Panc1 (cell line): ENCODE results near the gene NR3C1. TPM values are rescaled to one million over a fixed set of nuclear protein-coding genes. Genes with fewer than 3 reads are reported as not detected.

ENCODE experiments used
- ATAC-seq: fragments of 200-7000 bp; cut with Tn5 transposase; 2 replicates; pipeline ENCODE4 v1.9.1; 2020; ENCODE audit warnings: mild to moderate bottlenecking, moderate library complexity
- BruUV-seq: library from RNA; stranded (reverse); fragments of 400-500 nt; replicated peaks from 2 replicates; lab custom pipeline; 2021; lab: Mats Ljungman, UMichigan
- CTCF ChIA-PET: fragments of 300-600 bp; sonication (Branson Sonifier 250); formaldehyde crosslinking; loops from one replicate; lab custom pipeline; 2022; ENCODE audit warnings: antibody characterized with exemption; lab: Charles Lee
- POLR2A ChIA-PET: fragments of 300-600 bp; sonication (Branson Sonifier 250); formaldehyde crosslinking; loops from one replicate; lab custom pipeline; 2022; ENCODE audit warnings: antibody characterized with exemption; lab: Charles Lee
- DNase-seq: peaks from one replicate; pipeline ENCODE4 v3.0.0-alpha.2; 2010; ENCODE audit warnings: low read depth, low spot score
- H3K27ac ChIP-seq: 2 replicates; pipeline ENCODE4 v1.5.1; 2011; ENCODE audit warnings: mild to moderate bottlenecking, low read length, inconsistent platforms
- H3K27me3 ChIP-seq: fragments of 200-500 bp; sonication (Bioruptor generic); 2 replicates; pipeline ENCODE4 v1.6.0; 2014; ENCODE audit warnings: low read length, inconsistent platforms; ENCODE audit not compliant: control insufficient read depth, insufficient read depth
- H3K36me3 ChIP-seq: fragments of 200-500 bp; sonication (Bioruptor generic); 2 replicates; pipeline ENCODE4 v1.5.1; 2014; ENCODE audit warnings: inconsistent platforms, mild to moderate bottlenecking, low read length, moderate library complexity; ENCODE audit not compliant: control insufficient read depth, insufficient read depth
- H3K4me1 ChIP-seq: 2 replicates; pipeline ENCODE4 v1.5.1; 2011; ENCODE audit warnings: inconsistent platforms, mild to moderate bottlenecking, low read length, moderate library complexity; ENCODE audit not compliant: control insufficient read depth, insufficient read depth
- H3K4me3 ChIP-seq, 2 experiments: 2 replicates each; pipeline ENCODE4 v1.5.1; 2011 to 2012; ENCODE audit warnings: low read depth in 2 of 2, low read length in 2 of 2, mild to moderate bottlenecking in 2 of 2, inconsistent platforms in 1 of 2, moderate library complexity in 1 of 2
- H3K9me3 ChIP-seq: fragments of 200-500 bp; sonication (Bioruptor generic); 2 replicates; pipeline ENCODE4 v1.5.1; 2014; ENCODE audit warnings: low read depth, mild to moderate bottlenecking, inconsistent platforms, low read length, moderate library complexity; ENCODE audit not compliant: control insufficient read depth, insufficient read depth
- POLR2AphosphoS5 ChIP-seq: IDR thresholded peaks from 2 replicates; pipeline ENCODE4 v1.6.1; 2012; ENCODE audit warnings: mild to moderate bottlenecking, low read depth, low read length, moderate library complexity
- SIN3A ChIP-seq: IDR thresholded peaks from 2 replicates; pipeline ENCODE4 v1.6.1; 2012; ENCODE audit warnings: low read depth, mild to moderate bottlenecking, low read length, moderate library complexity, borderline replicate concordance; ENCODE audit not compliant: insufficient read depth
- TCF7L2 ChIP-seq: IDR thresholded peaks from 2 replicates; pipeline ENCODE4 v1.6.1; 2011; ENCODE audit warnings: mild to moderate bottlenecking, low read depth, low read length, inconsistent platforms
- in situ Hi-C: cut with HindIII; loops from 2 replicates; pipeline ENCODE4 v1.10.0; 2016; ENCODE audit warnings: low sequenced_read_pairs, low pct_unique_long_range_greater_than_20kb
- intact Hi-C: fragments of 100-400 bp; cut with micrococcal nuclease; formaldehyde crosslinking; loops from one replicate; pipeline ENCODE4 v1.10.0; 2022; ENCODE audit not compliant: unreplicated experiment
- total RNA-seq: library from RNA; stranded (reverse); gene quantifications from one replicate; pipeline ENCODE4 v1.2.1, GENCODE V29; 2021; ENCODE audit not compliant: unreplicated experiment
- TF ChIP-seq, protein P1 (sequence below), 2 experiments: IDR thresholded peaks; 2 replicates each; pipeline ENCODE4 v1.6.1; 2011 to 2012; ENCODE audit warnings: low read depth in 2 of 2, control low read depth in 1 of 2, low read length in 1 of 2, mild to moderate bottlenecking in 1 of 2, moderate library complexity in 1 of 2; ENCODE audit not compliant: insufficient read depth in 1 of 2
- TF ChIP-seq, protein P2 (sequence below): fragments of 450-650 bp; IDR thresholded peaks from 2 replicates; pipeline ENCODE4 v1.5.1; 2017; ENCODE audit warnings: mild to moderate bottlenecking

NR3C1 gene
- total RNA-seq, 1 experiment from 2014 or later: 52.6 TPM

DNA sequence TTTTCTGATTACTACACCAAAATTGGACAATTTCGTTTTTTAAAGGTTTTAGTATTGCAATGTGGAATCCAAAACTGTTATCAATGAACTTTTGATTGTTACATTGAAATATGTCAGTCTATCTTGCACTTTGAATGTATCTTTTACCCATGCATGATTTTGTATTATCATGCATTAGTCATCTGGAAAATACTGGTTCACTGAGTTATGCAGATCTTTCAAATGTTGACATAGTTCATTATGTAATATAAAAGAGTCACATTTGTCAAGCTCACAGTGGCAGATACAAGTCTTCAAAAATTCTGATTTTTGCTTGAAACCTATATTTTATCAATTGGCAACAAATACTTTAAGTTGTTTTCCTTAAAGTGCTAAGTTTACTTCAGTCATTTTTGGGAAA, 85.2 kb downstream of the NR3C1 start:
- H3K4me1 ChIP-seq: peaks cover 33% of the 10 kb centered on the region
- H3K9me3 ChIP-seq: no peaks in the 10 kb centered on the region
- ChIA-PET CTCF (no interaction called here), POLR2A (no interaction called here)
- no TSS peak for BruUV-seq
- H3K27ac ChIP-seq: no peak overlapping the region
- H3K27me3 ChIP-seq: no peaks in the 10 kb centered on the region
- TF ChIP-seq, protein P1, sequence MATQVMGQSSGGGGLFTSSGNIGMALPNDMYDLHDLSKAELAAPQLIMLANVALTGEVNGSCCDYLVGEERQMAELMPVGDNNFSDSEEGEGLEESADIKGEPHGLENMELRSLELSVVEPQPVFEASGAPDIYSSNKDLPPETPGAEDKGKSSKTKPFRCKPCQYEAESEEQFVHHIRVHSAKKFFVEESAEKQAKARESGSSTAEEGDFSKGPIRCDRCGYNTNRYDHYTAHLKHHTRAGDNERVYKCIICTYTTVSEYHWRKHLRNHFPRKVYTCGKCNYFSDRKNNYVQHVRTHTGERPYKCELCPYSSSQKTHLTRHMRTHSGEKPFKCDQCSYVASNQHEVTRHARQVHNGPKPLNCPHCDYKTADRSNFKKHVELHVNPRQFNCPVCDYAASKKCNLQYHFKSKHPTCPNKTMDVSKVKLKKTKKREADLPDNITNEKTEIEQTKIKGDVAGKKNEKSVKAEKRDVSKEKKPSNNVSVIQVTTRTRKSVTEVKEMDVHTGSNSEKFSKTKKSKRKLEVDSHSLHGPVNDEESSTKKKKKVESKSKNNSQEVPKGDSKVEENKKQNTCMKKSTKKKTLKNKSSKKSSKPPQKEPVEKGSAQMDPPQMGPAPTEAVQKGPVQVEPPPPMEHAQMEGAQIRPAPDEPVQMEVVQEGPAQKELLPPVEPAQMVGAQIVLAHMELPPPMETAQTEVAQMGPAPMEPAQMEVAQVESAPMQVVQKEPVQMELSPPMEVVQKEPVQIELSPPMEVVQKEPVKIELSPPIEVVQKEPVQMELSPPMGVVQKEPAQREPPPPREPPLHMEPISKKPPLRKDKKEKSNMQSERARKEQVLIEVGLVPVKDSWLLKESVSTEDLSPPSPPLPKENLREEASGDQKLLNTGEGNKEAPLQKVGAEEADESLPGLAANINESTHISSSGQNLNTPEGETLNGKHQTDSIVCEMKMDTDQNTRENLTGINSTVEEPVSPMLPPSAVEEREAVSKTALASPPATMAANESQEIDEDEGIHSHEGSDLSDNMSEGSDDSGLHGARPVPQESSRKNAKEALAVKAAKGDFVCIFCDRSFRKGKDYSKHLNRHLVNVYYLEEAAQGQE (IDR thresholded peaks at IDR 0.05; ENCODE audit: insufficient read depth in 1 of 2, low read depth in 2 of 2, low read length in 1 of 2): no peak
- TF ChIP-seq, protein P2, sequence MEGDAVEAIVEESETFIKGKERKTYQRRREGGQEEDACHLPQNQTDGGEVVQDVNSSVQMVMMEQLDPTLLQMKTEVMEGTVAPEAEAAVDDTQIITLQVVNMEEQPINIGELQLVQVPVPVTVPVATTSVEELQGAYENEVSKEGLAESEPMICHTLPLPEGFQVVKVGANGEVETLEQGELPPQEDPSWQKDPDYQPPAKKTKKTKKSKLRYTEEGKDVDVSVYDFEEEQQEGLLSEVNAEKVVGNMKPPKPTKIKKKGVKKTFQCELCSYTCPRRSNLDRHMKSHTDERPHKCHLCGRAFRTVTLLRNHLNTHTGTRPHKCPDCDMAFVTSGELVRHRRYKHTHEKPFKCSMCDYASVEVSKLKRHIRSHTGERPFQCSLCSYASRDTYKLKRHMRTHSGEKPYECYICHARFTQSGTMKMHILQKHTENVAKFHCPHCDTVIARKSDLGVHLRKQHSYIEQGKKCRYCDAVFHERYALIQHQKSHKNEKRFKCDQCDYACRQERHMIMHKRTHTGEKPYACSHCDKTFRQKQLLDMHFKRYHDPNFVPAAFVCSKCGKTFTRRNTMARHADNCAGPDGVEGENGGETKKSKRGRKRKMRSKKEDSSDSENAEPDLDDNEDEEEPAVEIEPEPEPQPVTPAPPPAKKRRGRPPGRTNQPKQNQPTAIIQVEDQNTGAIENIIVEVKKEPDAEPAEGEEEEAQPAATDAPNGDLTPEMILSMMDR: no peak
- TF ChIP-seq SIN3A: no peak
- TF ChIP-seq POLR2AphosphoS5: no peak
- no peak for TF ChIP-seq TCF7L2
- in situ Hi-C loops: no loop called here
- ATAC-seq (no peak), DNase-seq (no peak)
- H3K4me3 ChIP-seq: no peak overlapping the region
- intact Hi-C loops: no loop called here
- H3K36me3 ChIP-seq: no peaks in the 10 kb centered on the region; the same call in 1 of the 2 replicates

DNA sequence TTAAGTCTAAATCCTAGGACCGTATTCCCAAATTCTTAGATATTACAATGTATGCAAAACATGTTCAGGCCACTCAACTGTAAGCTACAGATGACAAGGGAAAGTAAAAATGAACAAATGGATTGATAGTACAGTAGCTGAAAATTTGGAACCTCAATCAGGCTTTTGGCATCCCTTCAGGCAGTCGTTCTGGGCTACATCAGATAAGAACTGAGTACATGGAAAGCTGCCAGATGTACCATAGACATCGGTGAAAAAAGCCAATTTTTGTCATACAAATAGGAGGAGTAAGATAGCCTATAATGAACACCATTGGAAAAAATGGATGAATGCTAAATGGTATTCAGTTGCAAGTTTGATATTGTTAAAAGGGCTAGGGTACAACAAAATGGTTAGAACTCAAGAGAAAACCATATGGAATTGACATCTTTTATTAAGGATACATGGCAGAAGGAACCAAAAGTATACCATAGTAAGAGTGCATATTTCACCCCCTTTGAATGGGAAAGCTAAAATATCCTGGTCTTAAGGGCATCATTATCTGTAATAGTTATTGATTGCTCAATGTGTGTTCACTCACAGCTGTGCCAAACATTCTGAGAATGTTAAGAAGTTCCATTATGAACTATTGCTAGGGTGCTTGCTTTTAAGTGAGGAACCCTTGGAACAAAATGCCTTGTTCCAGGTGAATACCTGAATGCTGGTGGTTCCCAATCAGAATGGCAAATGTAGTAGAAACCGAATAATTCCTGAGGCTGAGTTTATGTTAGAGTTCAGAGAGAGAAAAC, 86.4 kb downstream of the NR3C1 start:
- in situ Hi-C loops (no loop called here), intact Hi-C loops (no loop called here)
- TF ChIP-seq, protein P1 (IDR thresholded peaks at IDR 0.05; ENCODE audit: insufficient read depth in 1 of 2, low read depth in 2 of 2, low read length in 1 of 2): no peak
- TF ChIP-seq TCF7L2: no peak
- TF ChIP-seq, protein P2: no peak
- ChIA-PET POLR2A (interaction anchor here (0.8 kb wide), 1 partner anchor 84 kb away, joined by 5 read pairs; no protein-coding TSS in a partner anchor), CTCF (no interaction called here)
- H3K9me3 ChIP-seq: no peaks in the 10 kb centered on the region
- H3K27ac ChIP-seq: no peak overlapping the region; the same call in 1 of the 2 replicates
- no TSS peak for BruUV-seq
- no peak overlapping the region for H3K4me3 ChIP-seq
- no peak for ATAC-seq
- DNase-seq: no peak
- H3K36me3 ChIP-seq: peaks cover under 1% of the 10 kb centered on the region; the same call in 1 of the 2 replicates
- no peaks in the 10 kb centered on the region for H3K27me3 ChIP-seq
- H3K4me1 ChIP-seq: peaks cover 36% of the 10 kb centered on the region
